IMR-90 (cell line): ENCODE measurements around the gene DIPK1A. TPM values are rescaled to one million over a fixed set of nuclear protein-coding genes. Genes with fewer than 3 reads are reported as not detected.

Experiments used
- ATAC-seq: fragments of 200-7000 bp; cut with Tn5 transposase; 2 replicates; pipeline ENCODE4 v1.9.1; 2020; ENCODE audit warnings: low read depth, mild to moderate bottlenecking, moderate library complexity
- BruUV-seq: library from RNA; stranded (reverse); fragments of 400-500 nt; replicated peaks from 2 replicates; lab custom pipeline; 2021; lab: Mats Ljungman, UMichigan
- CTCF ChIA-PET: fragments of 300-600 bp; formaldehyde crosslinking; extraction: SDS; loops from one replicate; lab custom pipeline; 2021; ENCODE audit warnings: antibody characterized with exemption; lab: Yijun Ruan, JAX
- POLR2A ChIA-PET: fragments of 300-600 bp; sonication (Branson Sonifier 250); formaldehyde crosslinking; loops from one replicate; lab custom pipeline; 2022; ENCODE audit warnings: antibody characterized with exemption; ENCODE audit not compliant: unreplicated experiment; lab: Charles Lee
- DNase-seq: peaks from one replicate; pipeline ENCODE4 v3.0.0; 2013
- H2AFZ ChIP-seq: replicated peaks from 2 replicates; pipeline ENCODE3; 2013; ENCODE audit warnings: low read length, mild to moderate bottlenecking; ENCODE audit not compliant: poor library complexity
- H2AK5ac ChIP-seq: 2 replicates; pipeline ENCODE4 v1.6.1; 2013; ENCODE audit warnings: low read depth, low read length, inconsistent platforms
- H2AK9ac ChIP-seq: replicated peaks from 2 replicates; pipeline ENCODE3; 2013; ENCODE audit warnings: mild to moderate bottlenecking, low read depth, low read length, moderate library complexity; ENCODE audit not compliant: poor library complexity
- H2BK120ac ChIP-seq: 2 replicates; pipeline ENCODE4 v1.6.1; 2013; ENCODE audit warnings: low read depth, low read length, inconsistent platforms
- H2BK15ac ChIP-seq: 3 replicates; pipeline ENCODE4 v1.6.1; 2013; ENCODE audit warnings: low read depth, low read length, inconsistent platforms
- H2BK20ac ChIP-seq: 2 replicates; pipeline ENCODE4 v1.6.1; 2013; ENCODE audit warnings: low read depth, mild to moderate bottlenecking, inconsistent platforms, low read length, moderate library complexity
- H2BK5ac ChIP-seq: 2 replicates; pipeline ENCODE4 v1.6.1; 2013; ENCODE audit warnings: mild to moderate bottlenecking, low read depth, low read length, inconsistent platforms; ENCODE audit not compliant: poor library complexity, severe bottlenecking
- H3K14ac ChIP-seq: replicated peaks from 2 replicates; pipeline ENCODE4 v1.6.1; 2013; ENCODE audit warnings: low read depth, low read length, inconsistent platforms
- H3K18ac ChIP-seq: 2 replicates; pipeline ENCODE4 v1.6.1; 2013; ENCODE audit warnings: low read depth, low read length, control low read depth
- H3K23ac ChIP-seq: 2 replicates; pipeline ENCODE4 v1.6.1; 2013; ENCODE audit warnings: low read depth, low read length, inconsistent platforms
- H3K27ac ChIP-seq: 2 replicates; pipeline ENCODE4 v1.5.1; 2013; ENCODE audit warnings: mild to moderate bottlenecking, control low read depth, low read length; ENCODE audit not compliant: insufficient read depth
- H3K27me3 ChIP-seq: 2 replicates; pipeline ENCODE4 v1.6.1; 2013; ENCODE audit warnings: low read length; ENCODE audit not compliant: control insufficient read depth, insufficient read depth
- H3K36me3 ChIP-seq: 2 replicates; pipeline ENCODE4 v1.6.1; 2013; ENCODE audit warnings: low read length, mixed read lengths; ENCODE audit not compliant: control insufficient read depth, insufficient read depth
- H3K4ac ChIP-seq: 2 replicates; pipeline ENCODE4 v1.6.1; 2013; ENCODE audit warnings: low read depth, low read length, inconsistent platforms
- H3K4me1 ChIP-seq: 2 replicates; pipeline ENCODE4 v1.6.1; 2013; ENCODE audit warnings: low read length, mixed read lengths; ENCODE audit not compliant: control insufficient read depth, insufficient read depth
- H3K4me2 ChIP-seq: 2 replicates; pipeline ENCODE4 v1.6.1; 2013; ENCODE audit warnings: low read depth, mild to moderate bottlenecking, control low read depth, low read length, moderate library complexity
- H3K4me3 ChIP-seq: 2 replicates; pipeline ENCODE4 v1.5.1; 2013; ENCODE audit warnings: low read depth, mild to moderate bottlenecking, control low read depth, low read length, moderate library complexity; ENCODE audit not compliant: insufficient read depth
- H3K56ac ChIP-seq: 2 replicates; pipeline ENCODE4 v1.6.1; 2013; ENCODE audit warnings: low read length, inconsistent platforms; ENCODE audit not compliant: insufficient read depth; ENCODE audit errors: extremely low read depth
- H3K79me1 ChIP-seq, 2 experiments: 2 replicates each; pipeline ENCODE4 v1.6.1; 2013; ENCODE audit warnings: low read length in 2 of 2, inconsistent platforms in 1 of 2, low read depth in 1 of 2
- H3K9ac ChIP-seq: 2 replicates; pipeline ENCODE4 v1.6.1; 2013; ENCODE audit warnings: low read depth, low read length, control low read depth
- H3K9me1 ChIP-seq: 2 replicates; pipeline ENCODE4 v1.6.1; 2013; ENCODE audit warnings: low read length, inconsistent platforms; ENCODE audit not compliant: insufficient read depth
- H3K9me3 ChIP-seq: 2 replicates; pipeline ENCODE4 v1.6.1; 2013; ENCODE audit warnings: low read length; ENCODE audit not compliant: control insufficient read depth, insufficient read depth
- H4K20me1 ChIP-seq: 2 replicates; pipeline ENCODE4 v1.6.1; 2013; ENCODE audit warnings: low read length, inconsistent platforms; ENCODE audit not compliant: insufficient read depth
- H4K5ac ChIP-seq: 2 replicates; pipeline ENCODE4 v1.6.1; 2013; ENCODE audit warnings: mild to moderate bottlenecking, low read depth, low read length, control low read depth
- H4K8ac ChIP-seq, 2 experiments: 2 replicates each; pipeline ENCODE4 v1.6.1; 2013; ENCODE audit warnings: low read depth in 2 of 2, low read length in 2 of 2, control low read depth in 1 of 2, inconsistent platforms in 1 of 2
- H4K91ac ChIP-seq: 2 replicates; pipeline ENCODE4 v1.6.1; 2013; ENCODE audit warnings: low read depth, low read length, inconsistent platforms; ENCODE audit not compliant: insufficient read depth
- BHLHE40 ChIP-seq: fragments of 150-350 bp; IDR thresholded peaks from 2 replicates; pipeline ENCODE4 v1.6.1; 2016; ENCODE audit warnings: mild to moderate bottlenecking, low read depth, low read length
- CEBPB ChIP-seq: IDR thresholded peaks from 2 replicates; pipeline ENCODE4 v1.6.1; 2012; ENCODE audit warnings: low read depth, low read length, improper control_type of control experiment
- CHD1 ChIP-seq: IDR thresholded peaks from 2 replicates; pipeline ENCODE4 v1.6.1; 2012; ENCODE audit warnings: low read depth, low read length, improper control_type of control experiment
- CTCF ChIP-seq: conservative IDR thresholded peaks from 2 replicates; pipeline ENCODE4 v1.5.1; 2012; ENCODE audit warnings: mild to moderate bottlenecking, low read depth, low read length, improper control_type of control experiment
- FOS ChIP-seq: fragments of 150-350 bp; IDR thresholded peaks from 2 replicates; pipeline ENCODE4 v1.6.1; 2016; ENCODE audit warnings: low read depth, low read length
- MAFK ChIP-seq: IDR thresholded peaks from 2 replicates; pipeline ENCODE4 v1.6.1; 2012; ENCODE audit warnings: low read depth, low read length, improper control_type of control experiment
- MAZ ChIP-seq: IDR thresholded peaks from 2 replicates; pipeline ENCODE4 v1.6.1; 2012; ENCODE audit warnings: low read depth, mild to moderate bottlenecking, low read length, improper control_type of control experiment, moderate library complexity, borderline replicate concordance
- MXI1 ChIP-seq: IDR thresholded peaks from 2 replicates; pipeline ENCODE4 v1.6.1; 2012; ENCODE audit warnings: low read depth, mild to moderate bottlenecking, low read length, moderate library complexity, borderline replicate concordance
- NFE2L2 ChIP-seq: fragments of 150-350 bp; IDR thresholded peaks from 2 replicates; pipeline ENCODE4 v1.6.1; 2016; ENCODE audit warnings: low read depth, mild to moderate bottlenecking, low read length
- POLR2A ChIP-seq: IDR thresholded peaks from 2 replicates; pipeline ENCODE4 v1.6.1; 2012; ENCODE audit warnings: mild to moderate bottlenecking, low read depth, low read length
- RAD21 ChIP-seq: IDR thresholded peaks from 2 replicates; pipeline ENCODE4 v1.6.1; 2012; ENCODE audit warnings: low read length, improper control_type of control experiment
- RCOR1 ChIP-seq: IDR thresholded peaks from 2 replicates; pipeline ENCODE4 v1.6.1; 2012; ENCODE audit warnings: mild to moderate bottlenecking, low read length, improper control_type of control experiment; ENCODE audit not compliant: insufficient replicate concordance
- RFX5 ChIP-seq: IDR thresholded peaks from 2 replicates; pipeline ENCODE4 v1.8.0; 2012; ENCODE audit warnings: low read depth, mild to moderate bottlenecking, low read length, moderate library complexity
- SMC3 ChIP-seq: fragments of 150-350 bp; IDR thresholded peaks from 2 replicates; pipeline ENCODE4 v1.6.1; 2016; ENCODE audit warnings: low read depth, mild to moderate bottlenecking, antibody characterized with exemption, low read length, moderate library complexity
- USF2 ChIP-seq: fragments of 150-350 bp; IDR thresholded peaks from 2 replicates; pipeline ENCODE4 v1.6.1; 2017; ENCODE audit warnings: mild to moderate bottlenecking, antibody characterized with exemption, low read length, low read depth
- WGBS, 2 experiments: methylation state at CpG; one replicate each; pipeline versions ENCODE4 v1.1.5 to v1.1.7; 2013; ENCODE audit warnings: missing lambda C conversion rate in 2 of 2; ENCODE audit not compliant: insufficient read length in 1 of 2; ENCODE audit errors: extremely low coverage in 2 of 2; 5-methylcytosine and 5-hydroxymethylcytosine counted together
- dilution Hi-C: fragments of 300-500 bp; cut with HindIII; formaldehyde crosslinking; loops from one replicate; pipeline ENCODE4 v1.14.3; 2018; ENCODE audit warnings: low sequenced_read_pairs; ENCODE audit not compliant: unreplicated experiment
- in situ Hi-C: fragments of 300-500 bp; cut with MboI; formaldehyde crosslinking; loops from 3 replicates; pipeline ENCODE4 v1.14.3; 2019; ENCODE audit warnings: low sequenced_read_pairs, inconsistent platforms, mixed read lengths
- intact Hi-C: fragments of 100-400 bp; cut with micrococcal nuclease; formaldehyde crosslinking; loops from 2 replicates; pipeline ENCODE4 v1.10.0; 2022
- polyA plus RNA-seq, 3 experiments: library from polyadenylated mRNA; depleted of rRNA; stranded (reverse); fragments of >200 nt; gene quantifications; 2 replicates each; pipeline ENCODE4 v1.2.3, GENCODE V29; 2012; ENCODE audit warnings: low replicate concordance in 1 of 3
- total RNA-seq: library from RNA; depleted of rRNA; stranded (reverse); fragments of >200 nt; gene quantifications from 2 replicates; pipeline ENCODE4 v1.2.3, GENCODE V29; 2012
- TF ChIP-seq, protein P1 (sequence below): fragments of 150-350 bp; IDR thresholded peaks from 2 replicates; pipeline ENCODE4 v1.6.1; 2016; ENCODE audit warnings: low read depth, mild to moderate bottlenecking, low read length, moderate library complexity, borderline replicate concordance

DIPK1A gene
- total and polyA plus RNA-seq, 2 of the 4 experiments (the other 2 are of a cell fraction): 4.7 to 5.7 TPM

- Histone ChIP-seq H4K5ac (no peak overlapping the region), H3K18ac (no peak overlapping the region), H3K4me3 (no peak overlapping the region), H3K4me2 (no peak overlapping the region), H3K23ac (no peak overlapping the region), H2AFZ (no peak overlapping the region), H3K36me3 (no peaks in the 10 kb centered on the region), H2BK20ac (no peak overlapping the region), H2AK5ac (no peak overlapping the region), H3K4me1 (peaks cover 2% of the 10 kb centered on the region; the same call in 1 of the 2 replicates), H3K27me3 (no peaks in the 10 kb centered on the region), H3K9me1 (no peaks in the 10 kb centered on the region), H4K20me1 (no peaks in the 10 kb centered on the region), H3K9ac (no peak overlapping the region), H2BK5ac (no peak overlapping the region), H4K8ac (no peak overlapping the region), H2AK9ac (no peak overlapping the region), H4K91ac (no peak overlapping the region), H3K9me3 (no peaks in the 10 kb centered on the region), H2BK15ac (no peak overlapping the region), H3K14ac (no peak overlapping the region), H3K4ac (no peak overlapping the region), H3K56ac (no peak overlapping the region), H3K79me1 (no peaks in the 10 kb centered on the region), H3K27ac (no peak overlapping the region), H2BK120ac (no peak overlapping the region)
- no CpG with 5 or more reads among the region's 1 CpG for WGBS, 2 experiments
- ATAC-seq: no peak
- in situ Hi-C loops (no loop called here), intact Hi-C loops (no loop called here), dilution Hi-C loops (no loop called here)
- POLR2A ChIA-PET: no interaction called here
- CTCF ChIA-PET: interaction anchor here (0.5 to 0.6 kb wide), 2 partner anchors 33 to 68 kb away, joined by 4 read pairs; no protein-coding TSS in a partner anchor
- TF ChIP-seq CHD1: no peak
- no peak for TF ChIP-seq RAD21
- TF ChIP-seq POLR2A: no peak
- TF ChIP-seq USF2: no peak
- TF ChIP-seq RCOR1: no peak
- no peak for TF ChIP-seq CEBPB
- TF ChIP-seq RFX5: no peak
- TF ChIP-seq, protein P1, sequence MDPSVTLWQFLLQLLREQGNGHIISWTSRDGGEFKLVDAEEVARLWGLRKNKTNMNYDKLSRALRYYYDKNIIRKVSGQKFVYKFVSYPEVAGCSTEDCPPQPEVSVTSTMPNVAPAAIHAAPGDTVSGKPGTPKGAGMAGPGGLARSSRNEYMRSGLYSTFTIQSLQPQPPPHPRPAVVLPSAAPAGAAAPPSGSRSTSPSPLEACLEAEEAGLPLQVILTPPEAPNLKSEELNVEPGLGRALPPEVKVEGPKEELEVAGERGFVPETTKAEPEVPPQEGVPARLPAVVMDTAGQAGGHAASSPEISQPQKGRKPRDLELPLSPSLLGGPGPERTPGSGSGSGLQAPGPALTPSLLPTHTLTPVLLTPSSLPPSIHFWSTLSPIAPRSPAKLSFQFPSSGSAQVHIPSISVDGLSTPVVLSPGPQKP: no peak
- no peak for TF ChIP-seq MXI1
- TF ChIP-seq NFE2L2: no peak
- TF ChIP-seq FOS: no peak
- no peak for TF ChIP-seq CTCF
- no peak for TF ChIP-seq MAZ
- TF ChIP-seq MAFK: no peak
- TF ChIP-seq SMC3: no peak
- TF ChIP-seq BHLHE40: no peak
- BruUV-seq: no TSS peak
- no peak for DNase-seq
These were observed 144.0 kb downstream of the DIPK1A start for GRCh38 chr1:92817137-92817697.
